Urinary bladder (tissue), 2 donors: Measurements from ENCODE around the gene MID1. TPM values are rescaled to one million over a fixed set of nuclear protein-coding genes. Genes with fewer than 3 reads are reported as not detected.

ENCODE experiments used
- polyA plus RNA-seq: library from polyadenylated mRNA; stranded (reverse); fragments of 200-250 nt; gene quantifications from one replicate; pipeline ENCODE4 v1.2.3, GENCODE V29; 2013
- small RNA-seq: library from RNA; depleted of rRNA; stranded (forward); fragments of <200 nt; gene quantifications from one replicate; pipeline ENCODE3, GENCODE V24; 2014
- total RNA-seq: library from RNA; depleted of rRNA; stranded (reverse); fragments of >200 nt; gene quantifications from one replicate; pipeline ENCODE4 v1.2.3, GENCODE V29; 2014
- donor health status: healthy.

The MID1 gene
- total and polyA plus RNA-seq, 2 donors, result 12.0 to 47.3 TPM

Small RNA genes within 50 kb of the gene (small RNA-seq; reads per million reads assigned to genes)
- gene RNU6-800P, result not detected
